Stimulated activated CD8-positive, alpha-beta memory T cell treated with anti-CD3 and anti-CD28 coated beads, Interleukin-4, amount 100 ng/mL, for 48 hours (primary cell): ENCODE measurements around the gene KCNK3.
"Not testable (repeated sequence)": the region's sequence is repeated elsewhere in the genome, so short reads cannot be mapped to it uniquely, and the experiment has no call there.

Experiments used
- DNase-seq: peaks from one replicate; pipeline ENCODE4 v3.0.0-alpha.2; 2020

The KCNK3 gene

DNA sequence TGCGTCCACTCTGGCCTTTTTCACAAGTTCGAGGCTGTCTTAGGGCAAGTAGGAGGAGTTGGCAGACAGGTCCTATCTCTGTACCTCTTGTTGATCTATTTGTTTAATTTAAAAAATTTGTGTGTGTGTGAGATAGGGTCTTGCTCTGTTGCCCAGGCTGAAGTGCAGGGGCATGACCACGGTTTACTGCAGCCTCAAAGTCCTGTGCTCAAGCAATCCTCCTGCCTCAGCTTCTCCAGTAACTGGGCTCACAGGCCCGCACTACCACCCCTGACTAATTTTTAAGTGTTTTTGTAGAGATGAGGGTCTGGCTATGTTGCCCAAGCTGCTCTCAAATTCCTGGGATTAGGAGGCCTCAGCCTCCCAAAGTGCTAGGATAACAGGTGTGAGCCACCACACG lies 67.3 kb downstream of the KCNK3 start:
- DNase-seq, result no peak

DNA sequence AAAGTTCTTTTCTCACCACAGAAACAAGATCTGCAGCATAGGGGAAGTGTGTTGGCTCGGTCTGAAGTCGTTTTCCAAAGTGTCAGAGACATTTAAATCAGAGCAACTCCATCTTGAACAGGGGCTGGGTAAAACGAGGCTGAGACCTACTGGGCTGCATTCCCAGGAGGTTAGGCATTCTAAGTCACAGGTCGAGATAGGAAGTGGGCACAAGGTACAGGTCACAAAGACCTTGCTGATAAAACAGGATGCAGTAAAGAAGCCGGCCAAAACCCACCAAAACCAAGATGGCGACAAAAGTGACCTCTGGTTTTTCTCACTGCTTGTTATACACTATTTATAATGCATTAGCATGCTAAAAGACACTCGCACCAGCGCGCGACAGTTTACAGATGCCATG lies 68.5 kb downstream of the KCNK3 start:
- not testable (repeated sequence) for DNase-seq

DNA sequence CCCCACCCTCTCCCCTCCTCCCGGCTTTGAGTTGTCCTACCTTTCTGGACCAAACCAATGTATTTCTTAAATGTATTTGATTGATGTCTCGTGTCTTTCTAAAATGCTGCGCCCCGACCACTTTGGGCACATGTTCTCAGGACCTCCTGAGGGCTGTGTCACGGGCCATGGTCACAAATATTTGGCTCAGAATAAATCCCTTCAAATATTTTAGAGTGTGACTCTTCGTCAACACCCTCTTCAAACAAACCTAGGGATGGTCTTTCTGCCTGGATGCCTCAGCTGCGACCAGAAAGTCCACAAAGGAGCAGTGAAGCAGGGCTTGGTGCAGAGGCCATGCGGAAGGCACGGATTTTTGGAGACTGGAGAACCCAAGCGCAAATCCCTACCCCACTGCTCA lies 70.5 kb downstream of the KCNK3 start:
- DNase-seq, result no peak

DNA sequence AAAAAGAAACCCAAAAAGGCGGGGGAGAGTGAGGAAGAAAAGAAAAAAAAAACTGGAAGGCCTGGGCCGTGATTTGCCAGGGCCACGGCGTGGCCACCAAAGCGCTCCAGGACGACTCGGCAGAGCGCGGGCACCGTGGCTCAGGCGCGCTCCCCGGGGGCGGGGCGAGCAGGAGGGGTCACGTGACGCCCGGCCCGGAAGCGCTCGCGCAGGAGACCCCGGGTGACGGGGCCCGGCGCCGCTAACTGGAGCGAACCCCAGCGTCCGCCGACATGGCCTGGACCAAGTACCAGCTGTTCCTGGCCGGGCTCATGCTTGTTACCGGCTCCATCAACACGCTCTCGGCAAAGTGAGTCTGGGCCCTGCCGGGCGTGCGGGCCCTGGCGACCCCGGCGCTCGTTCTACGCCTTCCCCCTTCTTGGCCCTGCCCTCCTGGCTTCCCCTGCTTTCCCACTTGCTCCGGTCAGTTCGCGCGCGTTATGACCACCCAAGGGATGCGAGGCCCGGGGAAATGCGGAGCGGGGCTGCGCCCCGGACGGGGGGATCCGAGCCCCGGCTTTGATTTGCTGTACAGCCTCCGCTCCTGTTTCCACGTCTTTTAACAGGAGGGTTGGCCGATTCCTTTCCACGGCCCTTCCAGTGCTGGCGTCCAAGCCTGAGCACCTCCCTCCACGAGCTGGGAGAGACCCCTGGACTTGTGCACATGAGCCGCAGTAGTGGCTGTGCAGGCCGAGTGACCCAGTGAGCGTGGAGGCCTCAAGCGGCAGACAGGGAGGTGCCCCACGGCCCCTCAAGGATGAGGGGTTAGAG lies 71.8 kb downstream of the KCNK3 start, which contains the start of gene SLC35F6:
SLC35F6 (plus strand) TSS at position 207 of the 810 bp plus-strand sequence; CDS start at position 273, 66 bp downstream.
- peak; percentile 85 for DNase-seq

DNA sequence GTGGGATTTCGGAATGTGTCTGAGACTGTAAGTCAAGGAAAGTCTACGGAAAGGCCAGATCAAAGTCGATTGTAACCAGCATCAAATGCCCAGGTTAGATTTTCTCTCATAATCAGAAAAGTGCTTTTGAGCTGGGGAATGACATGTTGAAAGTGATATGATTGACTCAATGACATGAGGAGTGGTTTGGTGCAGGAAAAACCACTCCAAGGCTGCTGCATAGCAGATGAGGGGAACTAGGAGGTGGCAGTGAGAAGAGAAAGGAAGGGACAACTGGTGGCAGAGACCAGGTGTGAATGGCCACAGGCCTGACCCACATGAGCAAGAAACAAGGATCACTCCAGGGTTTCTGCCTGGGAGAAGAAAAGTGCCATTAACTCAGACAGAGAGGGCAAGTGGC lies 72.4 kb downstream of the KCNK3 start:
- no peak for DNase-seq

DNA sequence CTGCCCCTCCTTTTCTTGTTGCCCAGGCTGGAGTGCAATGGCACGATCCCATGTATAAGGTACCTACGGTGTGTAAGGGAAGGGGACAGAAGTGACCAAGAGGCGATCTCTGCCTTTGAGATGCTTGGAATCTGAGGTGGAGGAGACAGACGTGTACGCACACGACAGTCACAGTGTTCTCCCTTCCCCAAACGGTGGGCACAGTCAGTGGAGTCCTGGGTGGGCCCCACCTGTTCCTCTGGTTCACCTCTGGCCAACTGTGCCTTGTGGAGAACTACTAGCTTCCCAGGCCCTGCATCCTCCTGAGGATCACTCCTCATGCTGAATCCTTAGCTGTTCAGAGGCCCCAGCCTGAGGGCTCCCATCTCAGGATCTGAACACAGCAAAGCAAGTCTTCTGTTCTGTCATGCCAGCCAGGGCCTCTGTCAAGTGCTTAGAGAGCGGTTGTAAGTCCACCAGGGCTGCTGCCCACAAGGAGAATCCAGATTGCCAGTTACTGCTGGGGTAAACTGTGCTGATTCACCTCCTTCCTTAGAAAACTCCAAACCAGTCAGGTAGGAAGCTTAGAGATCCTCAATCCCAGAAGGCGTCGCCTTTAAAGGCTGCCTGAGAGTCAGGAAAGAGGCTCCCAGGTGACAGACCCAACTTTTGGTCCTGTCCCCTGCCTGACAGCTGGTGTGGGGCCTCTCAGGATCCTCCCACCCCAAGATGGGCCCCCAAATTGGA lies 73.1 kb downstream of the KCNK3 start:
- no peak for DNase-seq

DNA sequence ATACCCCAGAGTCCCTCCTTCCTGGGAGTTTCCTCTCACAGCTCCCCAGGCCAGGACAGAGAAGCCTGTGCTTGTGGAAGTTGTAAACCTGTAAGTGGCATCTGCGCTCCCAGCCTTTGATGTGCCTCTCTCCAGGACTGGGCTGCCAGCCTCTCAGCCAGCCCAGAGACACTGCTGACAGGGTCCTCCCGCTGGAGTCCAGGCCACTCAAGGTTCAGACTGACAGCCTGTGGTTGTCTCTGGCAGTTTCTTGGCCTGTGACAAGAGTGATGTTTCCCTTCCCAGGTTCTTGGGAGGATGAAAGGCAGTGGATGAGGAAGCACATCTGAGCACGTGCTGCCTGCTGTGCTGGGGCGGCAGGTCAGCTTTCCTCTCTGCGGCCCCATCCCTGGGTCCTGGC lies 74.6 kb downstream of the KCNK3 start:
- no peak for DNase-seq

DNA sequence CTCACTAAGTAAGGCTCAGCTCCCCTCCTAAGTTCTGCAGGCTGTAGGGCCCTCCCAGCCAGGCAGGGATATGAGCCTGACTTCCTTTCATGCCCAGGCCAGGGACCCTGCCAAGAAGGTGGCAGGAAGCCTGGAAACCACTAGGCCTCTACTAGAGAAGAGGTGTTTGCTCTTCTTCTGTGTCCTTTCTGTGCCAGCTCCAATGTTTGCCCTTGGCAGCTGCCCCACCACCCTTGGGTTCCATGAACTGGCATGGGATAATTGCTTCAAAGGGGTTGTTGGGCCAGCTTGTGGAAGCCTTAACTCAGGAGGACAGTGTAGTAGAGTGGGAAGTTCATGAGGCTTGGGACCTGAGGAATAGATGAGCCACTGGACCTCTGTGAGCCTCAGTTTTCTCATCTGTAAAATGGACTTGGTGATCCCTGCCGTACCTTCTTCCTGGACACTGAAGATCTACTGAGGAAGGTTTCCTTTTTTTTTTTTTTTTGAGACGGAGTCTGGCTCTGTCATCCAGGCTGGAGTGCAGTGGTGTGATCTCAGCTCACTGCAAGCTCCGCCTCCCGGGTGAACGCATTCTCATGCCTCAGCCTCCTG lies 75.5 kb downstream of the KCNK3 start:
- no peak for DNase-seq

DNA sequence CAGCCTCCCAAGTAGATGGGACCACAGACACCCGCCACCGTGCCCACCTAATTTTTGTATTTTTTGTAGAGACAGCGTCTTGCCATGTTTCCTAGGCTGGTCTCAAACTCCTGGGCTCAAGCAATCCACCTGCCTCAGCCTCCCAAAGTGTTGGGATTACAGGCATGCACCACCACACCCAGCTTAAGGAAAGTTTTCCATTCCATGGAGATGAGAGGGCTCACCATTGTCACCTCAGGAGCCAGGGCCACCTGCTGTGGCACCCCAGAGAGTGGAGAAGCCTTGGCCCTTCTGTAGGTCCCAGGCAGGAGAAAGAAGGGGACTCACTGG lies 76.2 kb downstream of the KCNK3 start:
- DNase-seq, result no peak

DNA sequence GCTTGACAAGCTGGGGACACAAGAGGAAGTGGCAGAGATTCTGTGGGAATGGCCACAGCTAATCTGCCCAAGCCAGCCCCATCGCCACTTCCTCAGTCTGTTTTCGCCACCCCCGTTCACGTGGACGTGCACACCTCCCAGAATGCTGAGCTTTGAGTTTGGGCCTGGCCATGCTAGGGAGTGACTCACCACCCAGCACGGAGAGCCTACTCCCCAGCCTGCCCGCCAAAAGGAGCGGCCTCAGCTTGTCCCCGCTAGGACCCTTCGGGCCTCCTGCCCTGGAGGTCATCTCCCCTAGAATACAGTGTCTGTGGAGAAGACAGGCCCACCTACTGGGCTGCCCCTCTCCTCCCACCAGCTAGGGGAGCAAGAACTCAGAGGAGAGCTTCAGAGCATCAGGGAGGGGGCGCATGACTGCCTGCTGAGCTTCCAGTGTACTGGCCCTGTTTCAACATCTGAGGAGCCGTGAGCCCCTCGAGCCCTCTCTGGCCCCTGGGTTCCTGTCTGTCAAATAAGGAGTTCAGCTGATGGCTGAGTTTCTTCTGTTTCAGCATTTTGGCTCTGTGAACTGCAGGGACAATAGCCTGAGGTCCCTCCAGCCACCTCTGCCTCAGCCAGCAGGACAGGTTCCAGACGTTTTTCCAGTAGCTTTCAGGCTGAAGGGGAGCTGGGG lies 76.7 kb downstream of the KCNK3 start:
- DNase-seq, result no peak

DNA sequence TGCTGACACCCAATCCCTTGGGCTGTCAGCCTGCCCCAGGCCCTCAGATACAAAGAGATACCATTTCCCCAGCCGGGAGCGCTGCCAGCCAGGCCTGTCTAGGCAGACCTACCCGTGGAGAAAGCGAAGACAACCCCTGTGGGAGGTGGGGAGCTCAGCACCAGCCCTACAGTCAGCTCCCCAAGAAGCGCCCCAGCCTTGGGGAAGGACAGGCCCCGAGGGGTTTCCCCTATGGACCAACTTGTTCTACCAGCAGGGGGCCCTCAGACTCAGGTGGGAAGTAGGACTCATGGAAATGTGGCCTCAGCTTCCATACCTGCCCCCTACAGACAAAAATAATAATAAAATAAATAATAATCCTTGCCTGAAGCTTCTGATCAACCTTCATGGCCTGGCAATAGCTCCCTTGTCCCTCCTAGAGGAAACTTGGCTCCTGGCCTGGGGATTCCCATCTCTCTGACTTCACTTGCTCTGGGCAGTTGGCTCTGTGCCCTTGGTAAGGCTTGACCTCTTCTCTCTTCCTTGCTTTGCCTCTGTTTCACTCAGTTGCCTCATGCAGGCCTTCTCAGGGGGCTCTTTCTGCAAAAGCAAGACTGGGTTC lies 78.6 kb downstream of the KCNK3 start:
- peak; percentile 52 for DNase-seq

DNA sequence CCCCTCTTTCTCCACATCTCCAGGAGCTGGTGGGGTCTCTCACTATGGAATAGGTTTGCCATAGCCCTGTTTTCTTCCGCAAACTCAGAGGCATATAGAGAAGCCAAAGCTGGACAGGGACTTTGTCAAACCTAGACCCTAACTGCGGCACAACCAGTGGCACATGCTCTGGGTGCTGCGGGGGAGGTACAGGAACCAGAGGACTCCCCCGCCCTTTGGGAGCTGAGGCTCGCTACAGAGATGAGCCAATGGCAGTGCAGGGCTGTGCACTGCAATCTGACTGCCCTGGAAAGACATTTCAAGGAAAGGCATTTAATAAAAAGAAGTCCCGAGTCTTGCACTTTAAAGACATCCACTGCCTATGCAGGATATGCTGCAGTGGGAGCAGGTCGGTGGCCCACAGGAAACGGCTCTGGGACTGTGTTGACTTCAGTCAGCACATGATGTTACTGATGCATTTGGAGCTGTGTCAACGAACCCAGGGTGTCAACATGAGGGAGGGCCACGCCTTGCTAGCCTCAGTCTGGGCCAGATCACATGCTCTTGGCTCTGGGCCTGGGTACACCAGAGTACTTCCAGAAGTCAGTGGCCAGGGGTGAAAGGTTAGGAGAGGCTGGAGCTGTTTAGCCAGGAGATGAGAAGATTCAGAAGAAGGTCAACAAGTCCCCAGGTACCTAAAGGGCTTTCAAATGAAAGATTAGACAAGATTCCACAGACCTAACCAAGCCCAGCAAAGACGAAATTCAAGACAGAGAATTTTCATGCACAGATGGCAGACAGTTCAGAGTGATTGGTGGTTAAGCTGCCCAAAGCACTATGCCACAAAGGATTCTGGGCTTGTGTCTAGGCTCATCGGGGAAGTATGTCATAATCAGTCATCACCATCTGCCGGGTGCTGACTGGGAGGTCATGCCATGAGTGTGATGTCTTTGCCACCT lies 79.8 kb downstream of the KCNK3 start:
- no peak for DNase-seq

DNA sequence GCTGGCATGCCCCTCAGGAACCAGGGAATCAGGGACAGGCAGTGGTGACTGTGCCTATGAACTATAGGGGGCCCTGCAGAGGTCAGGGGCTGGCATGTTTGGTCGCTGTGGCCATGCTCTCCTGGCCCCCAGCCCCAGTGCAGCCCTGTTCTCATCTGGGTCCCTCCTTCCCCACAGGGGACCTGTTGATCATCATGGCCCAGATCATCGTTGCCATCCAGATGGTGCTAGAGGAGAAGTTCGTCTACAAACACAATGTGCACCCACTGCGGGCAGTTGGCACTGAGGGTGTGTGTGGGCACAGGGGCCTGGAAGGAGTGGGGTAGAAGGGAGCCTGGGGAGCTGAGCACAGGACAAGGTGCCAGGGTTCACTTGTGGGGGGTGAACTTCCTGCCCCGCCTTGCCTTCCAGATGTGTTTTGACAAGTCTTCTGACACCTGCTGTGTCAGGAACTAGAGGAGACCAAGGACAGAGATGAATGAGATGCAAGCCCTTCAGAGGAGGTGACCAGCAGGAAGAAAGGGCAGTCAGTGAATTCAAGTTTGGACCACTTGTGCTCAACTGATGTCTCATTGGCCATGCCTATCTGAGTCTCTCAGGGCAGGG lies 83.8 kb downstream of the KCNK3 start:
- no peak for DNase-seq

DNA sequence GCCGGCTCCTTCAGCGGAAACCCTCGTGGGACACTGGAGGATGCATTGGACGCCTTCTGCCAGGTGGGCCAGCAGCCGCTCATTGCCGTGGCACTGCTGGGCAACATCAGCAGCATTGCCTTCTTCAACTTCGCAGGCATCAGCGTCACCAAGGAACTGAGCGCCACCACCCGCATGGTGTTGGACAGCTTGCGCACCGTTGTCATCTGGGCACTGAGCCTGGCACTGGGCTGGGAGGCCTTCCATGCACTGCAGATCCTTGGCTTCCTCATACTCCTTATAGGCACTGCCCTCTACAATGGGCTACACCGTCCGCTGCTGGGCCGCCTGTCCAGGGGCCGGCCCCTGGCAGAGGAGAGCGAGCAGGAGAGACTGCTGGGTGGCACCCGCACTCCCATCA lies 85.6 kb downstream of the KCNK3 start:
- no peak for DNase-seq

DNA sequence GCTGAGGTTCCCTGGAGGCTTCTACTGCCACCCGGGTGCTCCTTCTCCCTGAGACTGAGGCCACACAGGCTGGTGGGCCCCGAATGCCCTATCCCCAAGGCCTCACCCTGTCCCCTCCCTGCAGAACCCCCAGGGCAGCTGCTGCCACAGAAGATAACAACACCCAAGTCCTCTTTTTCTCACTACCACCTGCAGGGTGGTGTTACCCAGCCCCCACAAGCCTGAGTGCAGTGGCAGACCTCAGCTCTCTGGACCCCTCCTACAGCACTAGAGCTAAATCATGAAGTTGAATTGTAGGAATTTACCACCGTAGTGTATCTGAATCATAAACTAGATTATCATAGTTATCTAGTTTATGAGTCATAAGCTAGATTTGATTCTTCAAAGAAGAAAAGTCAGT lies 86.0 kb downstream of the KCNK3 start:
- no peak for DNase-seq

DNA sequence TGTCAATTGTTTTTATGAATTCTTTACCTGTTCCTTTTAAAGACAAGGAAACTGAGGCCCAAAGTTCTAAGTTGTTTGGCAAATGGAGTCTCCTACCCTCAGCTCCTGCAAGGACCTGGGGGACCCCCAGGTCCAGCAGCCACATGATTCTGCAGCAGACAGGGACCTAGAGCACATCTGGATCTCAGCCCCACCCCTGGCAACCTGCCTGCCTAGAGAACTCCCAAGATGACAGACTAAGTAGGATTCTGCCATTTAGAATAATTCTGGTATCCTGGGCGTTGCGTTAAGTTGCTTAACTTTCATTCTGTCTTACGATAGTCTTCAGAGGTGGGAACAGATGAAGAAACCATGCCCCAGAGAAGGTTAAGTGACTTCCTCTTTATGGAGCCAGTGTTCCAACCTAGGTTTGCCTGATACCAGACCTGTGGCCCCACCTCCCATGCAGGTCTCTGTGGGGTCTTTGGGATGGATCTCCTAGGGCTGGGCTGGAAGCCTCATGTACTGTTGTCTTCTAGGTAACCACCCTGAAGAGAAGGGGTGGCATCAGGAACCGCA lies 87.8 kb downstream of the KCNK3 start:
- DNase-seq, result no peak
